ENCODE data around the gene C16orf87.

C16orf87 gene

GRCh38 chr16:46746821-46747776 lies 83.9 kb downstream of the C16orf87 start:
- peaks cover 41% of the 10 kb centered on the region for H3K4me1 ChIP-seq (ENCODE audit: control insufficient read depth, low read length)

More at GRCh38 chr16:46746821-46747776, 83.9 kb downstream of the C16orf87 start:
- Histone ChIP-seq H3K9me2 (replicated peaks; ENCODE audit: control insufficient read depth, low read length) (no peaks in the 10 kb centered on the region), H3K27ac (ENCODE audit: low read depth, low read length) (no peak overlapping the region), H3K27me3 (ENCODE audit: control insufficient read depth, low read length) (no peaks in the 10 kb centered on the region), H3K4me2 (ENCODE audit: low read length) (no peak overlapping the region), H3K79me2 (ENCODE audit: control insufficient read depth, low read length) (no peaks in the 10 kb centered on the region), H3F3A (ENCODE audit: control insufficient read depth, insufficient read depth) (0 out of 2 replicates have a peak, but pooled peaks cover 5% of the 10 kb centered on the region), H3K36me3 (ENCODE audit: control insufficient read depth, low read length) (no peaks in the 10 kb centered on the region), H4K20me1 (ENCODE audit: control insufficient read depth, insufficient read depth, low read depth, low read length) (no peaks in the 10 kb centered on the region), H3K9me3 (ENCODE audit: control insufficient read depth, insufficient read depth, low read length) (no peaks in the 10 kb centered on the region), H3K4me3 (ENCODE audit: low read length) (no peak overlapping the region)
- TF ChIP-seq CTCF (IDR thresholded peaks at IDR 0.05; ENCODE audit: low read depth, low read length, poor library complexity, severe bottlenecking): no peak

Data from DOHH2 (cell line).